ENCODE results near the gene PTBP1.
A peak's percentile ranks its signal among the peaks of the same experiment; 100 is the strongest.

Gene PTBP1

GRCh38 chr19:796692-797527, at the start of gene PTBP1:
PTBP1 (plus strand) TSS chr19:797452; CDS start chr19:797498, 46 bp downstream.
- DNase-seq, result peak; percentile 99

DNA sequence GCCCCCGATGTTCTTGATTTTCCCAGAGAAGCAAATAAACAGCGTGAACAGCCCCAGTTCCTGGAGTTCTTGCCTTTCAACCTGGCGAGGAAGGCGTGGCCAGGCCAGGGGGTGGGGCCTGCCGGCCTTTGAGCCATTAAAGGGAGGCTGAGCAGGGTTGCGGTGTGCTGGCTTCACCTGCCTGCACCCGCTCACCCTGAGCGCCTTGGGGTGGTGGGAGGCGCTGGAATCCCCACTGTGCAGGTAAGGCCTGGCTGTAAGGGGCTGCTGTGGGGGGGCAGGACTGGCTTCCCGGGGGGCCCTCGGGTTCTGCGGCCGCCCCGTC, 49.0 kb upstream of the PTBP1 start:
- DNase-seq, result peak; percentile 56

- no peak for DNase-seq
Observed at GRCh38 chr19:749811-750210, 47.4 kb upstream of the PTBP1 start.

GRCh38 chr19:750640-751423, 46.4 kb upstream of the PTBP1 start, which contains the start of gene MISP:
MISP (plus strand) TSS chr19:751112; CDS start chr19:756947, 5,835 bp downstream.
- peak; percentile 94 for DNase-seq

- peak; percentile 62 for DNase-seq
Observed at GRCh38 chr19:751501-752341, 45.5 kb upstream of the PTBP1 start.

DNA sequence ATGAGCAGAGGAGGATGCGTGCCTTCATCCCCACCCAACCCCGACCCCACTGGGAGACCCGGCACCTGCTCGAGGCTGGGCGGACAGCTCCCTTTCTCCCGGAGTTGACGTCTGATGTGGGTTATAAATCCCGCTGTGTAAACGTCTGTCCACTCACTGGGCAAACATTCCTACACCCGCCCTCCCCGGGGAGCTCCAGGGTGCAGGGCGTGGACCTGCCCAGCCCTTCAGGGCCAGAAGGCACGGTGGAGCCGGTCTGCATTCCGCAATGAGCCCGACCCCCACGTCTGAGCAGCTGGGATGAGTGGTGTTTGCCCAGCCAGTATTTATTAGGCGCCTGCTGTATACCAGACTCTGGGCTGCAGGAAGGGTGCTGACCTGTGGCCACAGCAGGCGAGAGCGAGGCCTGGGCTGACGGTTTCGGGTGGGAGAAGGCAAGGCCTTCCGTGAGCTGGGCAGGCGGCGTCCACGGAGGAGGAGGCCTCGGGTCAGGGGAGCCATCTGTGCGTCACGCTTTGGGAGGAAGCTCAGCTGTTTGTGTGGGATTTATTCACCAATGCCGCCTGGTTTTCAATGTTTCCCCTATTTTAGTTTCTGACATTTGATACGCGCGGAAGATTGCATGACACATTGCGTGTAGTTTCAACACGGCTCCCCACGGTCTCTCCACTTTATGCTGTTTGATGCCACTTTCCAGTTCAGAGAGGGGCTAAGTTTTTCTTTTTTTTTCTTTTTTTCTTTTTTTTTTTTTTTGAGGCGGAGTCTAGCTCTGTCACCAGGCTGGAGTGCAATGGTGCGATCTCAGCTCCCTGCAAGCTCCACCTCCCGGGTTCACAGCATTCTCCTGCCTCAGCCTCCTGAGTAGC, 44.4 kb upstream of the PTBP1 start:
- DNase-seq, result peak; percentile 89

DNA sequence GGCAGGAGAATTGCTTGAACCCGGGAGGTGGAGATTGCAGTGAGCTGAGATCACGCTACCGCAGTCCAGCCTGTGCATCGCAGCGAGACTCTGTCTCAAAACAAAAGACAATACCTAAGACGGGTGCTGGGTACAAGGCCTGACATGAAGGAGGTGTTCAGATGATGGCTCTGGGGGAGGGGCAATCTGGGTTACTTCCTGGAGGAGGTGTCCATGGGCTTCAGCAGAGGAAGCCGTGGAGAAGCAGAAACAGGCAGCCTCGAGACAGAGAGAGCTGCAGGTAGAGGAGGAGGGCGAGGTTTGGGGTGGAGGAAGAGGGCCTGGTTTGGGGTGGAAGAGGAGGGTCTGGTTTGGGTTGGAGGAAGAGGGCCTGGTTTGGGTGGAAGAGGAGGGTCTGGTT, 42.7 kb upstream of the PTBP1 start:
- DNase-seq, result no peak

- no peak for DNase-seq
Observed at GRCh38 chr19:755063-755462, 42.2 kb upstream of the PTBP1 start.

DNA sequence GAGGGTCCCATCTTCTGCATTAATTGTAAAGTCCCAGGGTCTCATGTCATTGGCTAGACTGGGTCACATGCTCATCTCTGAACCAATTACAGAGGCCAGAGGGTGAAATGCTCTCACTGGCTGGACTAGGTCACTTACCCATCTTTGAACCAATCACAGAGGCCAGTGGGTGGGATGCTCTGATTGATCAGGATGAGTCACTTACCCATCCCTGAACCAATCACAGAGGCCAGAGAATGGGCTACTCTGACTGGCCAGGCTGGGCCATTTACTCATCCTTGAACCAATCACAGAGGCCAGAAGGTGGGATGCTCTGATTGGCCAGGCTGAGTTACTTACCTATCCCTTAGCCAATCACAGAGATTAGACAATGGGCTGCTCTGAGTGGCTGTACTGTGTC, 41.0 kb upstream of the PTBP1 start:
- peak; percentile 33 for DNase-seq

DNA sequence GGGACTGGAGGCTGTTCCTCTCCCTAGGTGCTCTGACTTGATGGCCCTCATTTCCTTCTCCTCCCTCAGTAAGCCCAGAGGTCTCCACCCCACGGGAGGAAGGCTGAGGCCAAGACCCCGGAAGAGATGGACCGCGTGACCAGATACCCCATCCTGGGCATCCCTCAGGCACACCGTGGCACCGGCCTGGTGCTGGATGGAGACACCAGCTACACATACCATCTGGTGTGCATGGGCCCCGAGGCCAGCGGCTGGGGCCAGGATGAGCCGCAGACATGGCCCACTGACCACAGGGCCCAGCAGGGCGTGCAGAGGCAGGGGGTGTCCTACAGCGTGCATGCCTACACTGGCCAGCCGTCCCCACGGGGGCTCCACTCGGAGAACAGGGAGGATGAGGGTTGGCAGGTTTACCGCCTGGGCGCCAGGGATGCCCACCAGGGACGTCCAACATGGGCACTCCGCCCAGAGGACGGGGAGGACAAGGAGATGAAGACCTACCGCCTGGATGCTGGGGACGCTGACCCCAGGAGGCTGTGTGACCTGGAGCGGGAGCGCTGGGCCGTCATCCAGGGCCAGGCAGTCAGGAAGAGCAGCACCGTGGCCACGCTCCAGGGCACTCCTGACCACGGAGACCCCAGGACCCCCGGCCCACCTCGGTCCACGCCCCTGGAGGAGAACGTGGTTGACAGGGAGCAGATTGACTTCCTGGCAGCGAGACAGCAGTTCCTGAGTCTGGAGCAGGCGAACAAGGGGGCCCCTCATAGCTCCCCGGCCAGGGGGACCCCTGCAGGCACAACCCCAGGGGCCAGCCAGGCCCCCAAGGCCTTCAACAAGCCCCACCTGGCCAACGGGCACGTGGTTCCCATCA, 40.2 kb upstream of the PTBP1 start:
- DNase-seq, result no peak

GRCh38 chr19:757811-758668, 39.2 kb upstream of the PTBP1 start:
- no peak for DNase-seq

DNA sequence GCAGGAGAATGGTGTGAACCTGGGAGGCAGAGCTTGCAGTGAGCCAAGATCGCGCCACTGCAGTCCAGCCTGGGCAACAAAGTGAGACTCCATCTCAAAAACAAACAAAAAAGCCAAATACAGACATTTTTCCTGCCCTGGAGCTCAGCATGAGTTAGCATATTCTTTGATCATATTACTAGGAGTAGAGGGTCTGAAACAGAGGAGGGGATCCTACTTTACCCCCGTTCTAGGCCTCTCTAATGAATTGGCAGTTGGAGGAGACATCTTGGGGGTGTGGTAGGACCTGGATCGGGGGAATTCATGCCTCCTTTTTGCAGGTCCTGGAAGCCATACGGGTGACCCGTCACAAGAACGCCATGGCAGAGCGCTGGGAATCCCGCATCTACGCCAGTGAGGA, 34.1 kb upstream of the PTBP1 start:
- no peak for DNase-seq

GRCh38 chr19:763869-764268, 33.4 kb upstream of the PTBP1 start:
- no peak for DNase-seq

GRCh38 chr19:764301-764700, 33.0 kb upstream of the PTBP1 start:
- DNase-seq, result no peak

DNA sequence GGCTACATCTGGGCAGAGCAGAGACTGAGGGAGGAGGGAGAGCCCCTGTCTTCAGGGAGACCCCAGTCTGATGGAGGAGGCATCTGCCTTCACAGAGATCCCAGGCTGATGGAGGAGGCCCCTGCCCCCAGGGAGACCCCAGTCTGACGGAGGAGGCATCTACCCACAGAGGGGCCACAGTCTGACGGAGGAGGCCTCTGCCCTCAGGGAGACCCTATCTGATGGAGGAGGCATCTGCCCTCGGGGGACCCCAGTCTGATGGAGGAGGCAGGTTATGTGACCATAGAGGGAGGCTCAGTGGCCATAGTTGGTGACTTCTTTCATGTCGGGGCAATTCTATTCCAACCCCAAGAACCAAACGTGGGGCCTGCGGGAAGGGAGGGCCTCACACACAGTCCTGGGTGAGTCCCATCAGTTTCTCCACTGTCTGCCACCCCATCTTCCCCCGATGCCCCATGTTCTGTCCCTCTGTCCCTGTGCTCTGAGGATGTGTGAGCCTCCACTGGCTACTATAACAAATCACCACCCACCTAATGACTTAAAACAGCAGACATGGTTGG, 32.0 kb upstream of the PTBP1 start:
- DNase-seq, result no peak

- DNase-seq, result no peak
Observed at GRCh38 chr19:768424-768823, 28.8 kb upstream of the PTBP1 start.

DNA sequence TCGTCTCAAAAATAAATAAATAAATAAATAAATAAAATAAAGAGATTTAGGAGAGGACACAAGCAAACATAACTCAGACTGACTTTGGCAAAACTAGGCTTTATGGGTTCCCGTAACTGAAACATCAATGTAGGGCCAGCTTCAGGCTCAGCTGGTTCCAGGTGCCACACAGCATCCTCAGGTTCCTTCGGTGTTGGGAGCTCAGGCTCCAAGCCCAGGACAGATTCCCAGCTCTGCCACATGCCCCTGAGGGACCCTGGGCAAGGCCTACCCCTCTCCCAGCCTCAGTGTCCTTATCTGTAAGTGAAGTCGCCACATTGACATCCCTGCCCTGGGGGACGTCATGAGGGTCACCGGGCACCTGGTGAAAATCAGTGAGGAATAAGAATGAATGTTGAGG, 27.6 kb upstream of the PTBP1 start:
- no peak for DNase-seq

DNA sequence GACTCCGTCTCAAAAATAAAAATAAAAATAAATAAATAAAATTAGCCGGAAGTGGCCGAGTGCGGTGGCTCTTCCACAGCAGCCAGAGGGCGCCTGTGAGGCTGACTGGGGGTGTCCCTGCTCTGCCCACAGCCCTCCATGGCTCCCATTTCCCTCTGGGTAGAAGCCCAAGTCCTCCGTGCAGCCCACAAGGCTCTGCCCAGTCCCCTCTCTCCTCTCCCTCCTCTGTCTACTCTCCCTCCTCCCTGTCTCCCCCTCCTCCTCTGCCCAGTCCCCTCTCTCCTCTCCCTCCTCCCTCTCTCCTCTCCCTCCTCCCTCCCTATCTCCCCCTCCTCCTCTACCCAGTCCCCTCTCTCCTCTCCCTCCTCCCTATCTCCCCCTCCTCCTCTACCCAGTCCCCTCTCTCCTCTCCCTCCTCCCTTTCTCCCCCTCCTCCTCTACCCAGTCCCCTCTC, 25.9 kb upstream of the PTBP1 start:
- DNase-seq, result peak; percentile 43

DNA sequence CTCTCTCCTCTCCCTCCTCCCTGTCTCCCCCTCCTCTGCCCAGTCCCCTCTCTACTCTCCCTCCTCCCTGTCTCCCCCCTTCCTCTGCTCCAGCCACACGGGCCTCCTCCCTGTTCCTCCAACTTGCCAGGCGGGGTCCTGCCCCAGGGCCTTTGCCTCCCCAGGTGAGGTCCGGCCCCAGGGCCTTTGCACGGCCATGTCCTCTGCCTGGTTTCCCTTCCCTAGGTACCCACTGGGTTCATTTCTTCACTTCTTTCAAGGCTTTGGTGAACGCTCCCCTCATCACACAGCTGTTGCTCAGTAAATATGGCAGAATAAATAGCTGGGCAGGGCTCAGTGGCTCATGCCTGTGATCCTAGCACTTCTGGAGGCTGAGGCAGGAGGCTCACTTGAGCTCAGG, 25.2 kb upstream of the PTBP1 start:
- DNase-seq, result no peak
